Mesenteric fat pad (tissue), 1 donor: ENCODE data around the gene STK17A. TPM values are rescaled to one million over a fixed set of nuclear protein-coding genes. Genes with fewer than 3 reads are reported as not detected.
"Not testable (repeated sequence)": the region's sequence is repeated elsewhere in the genome, so short reads cannot be mapped to it uniquely, and the experiment has no call there.

ENCODE experiments used
- DNase-seq: peaks from one replicate; pipeline ENCODE4 v3.0.0-alpha.2; 2020; ENCODE audit warnings: low spot score
- total RNA-seq: library from RNA; stranded (reverse); fragmentation: NEBNext Ultra II Directional; extraction: Animal tissue kit (Norgen Biotek cat#: 25700); gene quantifications from one replicate; pipeline ENCODE4 v1.2.1, GENCODE V29; 2021
- donor health status: DM: yes; HTN: yes; CAD: no.

The STK17A gene
- total RNA-seq, 1 donor from 2014 or later, result 29.4 TPM

DNA sequence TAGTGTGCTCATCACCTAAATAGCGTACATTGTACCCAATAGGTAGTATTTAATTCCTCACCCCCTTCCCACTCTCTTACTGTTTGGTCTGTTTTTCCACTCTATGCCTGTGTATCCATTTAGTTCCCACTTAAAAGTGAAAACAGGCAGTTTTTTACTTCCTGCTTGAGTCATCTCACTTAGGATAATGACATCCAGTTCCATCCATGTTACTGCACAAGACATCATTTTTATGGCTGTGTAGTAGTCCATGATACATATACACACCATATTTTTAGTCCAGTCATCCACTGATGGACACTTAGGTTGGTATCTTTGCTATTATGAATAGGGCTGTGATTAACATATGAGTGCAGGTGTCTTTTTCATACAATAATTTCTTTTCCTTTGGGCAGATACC is 10.1 kb downstream of the STK17A start:
- DNase-seq, result no peak

DNA sequence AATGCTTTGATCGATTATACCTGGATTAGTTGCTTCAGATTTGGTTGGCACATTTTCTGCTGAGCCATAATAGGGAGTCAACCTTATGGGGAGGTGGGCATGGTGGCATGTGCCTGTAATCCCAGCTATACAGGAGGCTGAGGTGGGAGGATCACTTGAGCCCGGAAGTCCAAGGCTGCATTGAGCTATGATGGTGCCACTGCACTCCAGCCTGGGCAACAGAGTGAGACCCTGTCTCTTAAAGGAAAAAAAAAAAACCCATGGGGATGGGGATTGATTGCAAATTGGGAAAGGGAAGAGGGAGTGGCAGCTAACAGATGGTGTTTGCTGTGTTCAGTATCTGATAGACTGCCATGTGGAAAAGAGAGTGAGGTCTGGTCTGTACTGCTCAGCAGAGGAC is 11.1 kb downstream of the STK17A start:
- DNase-seq, result no peak

DNA sequence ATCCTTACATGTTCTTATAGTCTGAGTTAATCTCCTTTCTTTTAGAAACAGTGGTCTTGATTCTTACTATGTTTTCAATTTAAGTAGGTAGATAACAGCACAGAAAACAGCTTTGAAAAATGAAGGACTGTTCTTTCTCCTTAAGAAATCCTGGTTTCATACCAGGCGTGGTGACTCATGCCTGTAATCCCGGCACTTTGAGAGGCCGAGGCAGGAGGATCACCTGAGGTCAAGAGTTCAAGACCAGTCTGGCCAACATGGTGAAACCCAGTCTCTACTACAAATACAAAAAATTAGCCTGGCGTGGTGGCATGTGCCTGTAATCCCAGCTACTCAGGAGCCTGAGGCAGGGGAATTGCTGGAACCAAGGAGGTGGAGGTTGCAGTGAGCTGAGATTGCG is 13.5 kb downstream of the STK17A start:
- not testable (repeated sequence) for DNase-seq

DNA sequence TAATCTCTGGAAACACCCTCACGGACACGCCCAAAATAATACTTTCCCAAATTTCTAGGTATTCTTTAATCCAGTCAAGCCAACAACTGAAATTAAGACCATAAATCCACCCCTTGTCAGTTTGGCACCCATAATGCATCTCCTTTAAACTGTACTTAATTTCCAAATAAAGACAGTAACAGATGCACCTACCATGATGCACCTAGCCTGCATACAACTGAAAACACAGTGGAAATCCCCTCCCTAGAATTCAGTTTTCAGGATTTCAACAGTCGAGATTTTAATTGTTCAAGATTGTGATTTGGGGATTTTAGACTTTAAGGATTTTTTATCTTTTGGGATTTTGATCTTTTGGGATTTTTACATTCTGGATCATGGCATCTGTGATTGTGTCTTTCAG is 17.1 kb downstream of the STK17A start:
- DNase-seq, result no peak

DNA sequence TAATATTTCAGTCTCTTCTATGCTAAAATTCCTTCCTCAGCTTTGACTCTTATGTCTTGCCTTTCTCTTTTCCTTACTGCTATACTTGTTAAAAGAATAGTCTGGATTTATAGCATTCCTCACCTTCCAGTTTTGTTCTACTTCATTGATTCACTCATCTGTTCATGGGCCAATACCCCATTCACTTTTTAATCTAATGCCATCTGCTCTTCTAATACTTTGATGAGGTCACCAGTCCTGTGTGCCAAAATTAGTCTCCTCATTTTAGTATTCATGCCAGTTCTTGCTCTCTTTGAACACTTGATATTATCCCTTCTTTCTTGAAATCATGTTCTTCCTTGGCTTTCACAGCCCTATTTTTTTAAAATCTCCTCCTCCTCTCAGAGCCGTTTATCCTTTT is 19.3 kb downstream of the STK17A start:
- no peak for DNase-seq

DNA sequence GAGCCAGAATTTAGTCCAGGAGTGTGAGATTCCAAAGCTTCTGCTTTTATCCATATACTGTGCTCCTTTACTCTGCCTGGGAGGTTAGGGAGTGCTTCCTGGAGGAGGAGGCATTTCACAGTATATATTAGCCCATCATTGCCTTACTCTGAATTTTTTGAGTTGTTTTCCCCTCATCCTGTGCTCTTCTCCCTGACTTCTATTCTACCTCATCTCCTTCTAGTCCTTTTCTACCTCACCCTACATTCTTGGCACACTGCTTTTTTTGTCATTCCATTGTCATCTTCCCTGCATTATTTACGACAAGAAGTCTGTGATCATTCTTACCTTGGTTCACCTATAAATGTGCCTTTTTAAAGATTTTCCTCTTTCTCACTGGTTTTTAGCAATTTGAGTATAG is 21.3 kb downstream of the STK17A start:
- DNase-seq, result no peak

DNA sequence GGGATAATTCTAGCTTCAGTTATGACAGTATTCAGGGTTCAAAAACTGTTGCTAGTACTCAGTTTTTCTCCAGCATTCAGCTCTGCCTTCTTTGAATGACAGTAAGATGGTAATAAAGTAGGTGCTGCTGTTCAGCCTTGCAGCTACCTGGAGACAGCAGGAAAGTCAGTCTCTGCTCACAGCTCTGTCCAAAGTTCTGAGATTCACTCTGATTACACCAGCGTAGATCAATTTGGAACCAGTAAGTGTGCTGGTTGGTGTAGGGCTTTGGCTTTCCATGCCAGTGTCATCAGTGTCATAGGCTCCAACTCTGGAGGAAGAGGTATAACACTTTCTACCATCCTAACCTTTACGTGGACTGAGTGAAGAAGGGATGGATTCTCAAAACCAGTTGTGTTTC is 26.2 kb downstream of the STK17A start:
- DNase-seq, result no peak

DNA sequence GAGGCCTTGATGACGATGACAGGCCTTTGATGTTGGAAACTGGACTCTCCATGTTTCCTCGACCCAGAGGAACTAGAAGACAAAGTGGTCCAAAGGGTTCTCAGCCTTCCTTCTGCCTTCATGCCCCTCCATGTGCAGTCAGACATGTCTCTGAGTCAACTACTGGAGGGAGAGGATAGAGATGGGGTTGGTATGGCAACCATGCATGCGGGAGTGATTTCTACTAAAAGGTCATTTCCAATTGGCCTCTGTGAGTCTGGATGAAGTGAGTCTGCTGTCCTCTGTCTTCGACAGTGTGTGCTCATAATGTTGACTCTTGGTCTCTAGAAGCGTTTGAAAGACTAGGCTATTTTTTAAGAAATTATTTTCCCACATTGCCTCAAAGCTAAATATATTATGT is 29.2 kb downstream of the STK17A start:
- no peak for DNase-seq

DNA sequence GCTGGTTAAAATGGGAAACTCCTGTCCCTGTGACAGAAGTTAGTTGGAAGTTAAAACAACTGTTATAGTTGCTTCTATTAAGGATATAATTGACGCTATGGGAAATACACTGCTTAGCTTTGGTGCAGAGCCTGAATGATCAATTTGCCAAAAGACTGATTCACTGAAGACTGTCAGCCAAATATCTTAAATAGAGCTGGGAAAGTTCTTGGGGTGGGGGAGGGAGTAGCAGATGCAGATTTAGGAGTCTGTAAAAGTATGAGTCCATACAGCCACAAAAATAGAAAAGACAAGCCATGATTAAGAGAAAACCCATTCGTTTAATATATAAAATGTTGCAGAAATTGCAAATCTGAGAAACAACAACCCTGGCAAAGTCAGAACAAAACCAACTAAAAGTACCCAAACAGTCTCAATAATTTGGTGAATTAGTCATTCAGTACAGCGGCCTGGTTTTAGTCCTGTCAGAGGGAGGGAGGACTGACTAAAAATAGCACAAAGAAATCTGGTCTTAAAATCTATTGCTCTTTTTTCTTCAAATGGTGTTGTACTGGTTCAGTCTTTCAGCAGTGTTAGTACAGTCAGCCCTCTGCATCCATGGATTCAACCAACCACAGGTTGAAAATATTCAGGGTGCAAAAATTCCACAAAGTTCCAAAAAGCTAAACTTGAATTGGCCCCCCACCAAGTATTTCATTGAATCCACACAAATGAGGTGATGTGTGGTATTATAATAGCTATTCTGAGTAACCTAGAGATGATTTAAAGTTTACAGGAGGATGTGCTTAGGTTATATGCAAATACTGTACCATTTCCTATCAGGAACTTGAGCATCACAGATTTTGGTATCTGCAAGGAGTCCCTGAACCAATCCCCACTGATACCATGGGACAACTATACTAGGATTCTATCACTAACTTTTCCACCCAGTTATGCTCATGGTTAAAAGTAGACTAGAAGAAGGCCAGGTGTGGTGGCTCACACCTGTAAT is 30.0 kb downstream of the STK17A start:
- DNase-seq, result no peak

DNA sequence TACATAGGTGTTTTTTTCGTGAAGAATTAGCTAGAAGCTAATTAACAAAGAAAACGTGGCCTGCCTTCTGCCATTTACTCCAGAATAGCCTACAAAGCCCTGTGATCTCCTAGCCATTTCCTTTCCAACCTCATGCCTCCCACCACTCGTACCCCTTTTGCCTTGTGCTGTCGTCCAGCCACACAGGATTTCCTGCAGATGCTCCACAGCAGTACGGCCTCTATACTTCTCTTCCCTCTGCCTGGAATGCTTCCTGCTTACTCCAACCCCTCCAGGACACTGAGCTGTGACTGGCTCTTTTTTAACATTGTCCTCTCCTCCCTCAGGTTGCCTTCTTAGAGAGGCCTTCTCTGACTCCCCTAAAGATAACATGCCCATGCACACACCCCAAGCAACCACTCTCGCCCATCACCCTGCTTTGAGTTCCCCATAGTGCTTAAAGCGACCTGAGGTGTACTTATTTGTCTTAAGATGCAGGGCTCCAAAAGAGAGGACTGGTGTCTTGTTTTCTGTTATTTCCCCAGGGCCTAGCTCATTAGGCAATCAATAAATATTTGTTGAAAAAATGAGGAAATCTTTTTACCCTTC is 32.7 kb downstream of the STK17A start:
- no peak for DNase-seq

DNA sequence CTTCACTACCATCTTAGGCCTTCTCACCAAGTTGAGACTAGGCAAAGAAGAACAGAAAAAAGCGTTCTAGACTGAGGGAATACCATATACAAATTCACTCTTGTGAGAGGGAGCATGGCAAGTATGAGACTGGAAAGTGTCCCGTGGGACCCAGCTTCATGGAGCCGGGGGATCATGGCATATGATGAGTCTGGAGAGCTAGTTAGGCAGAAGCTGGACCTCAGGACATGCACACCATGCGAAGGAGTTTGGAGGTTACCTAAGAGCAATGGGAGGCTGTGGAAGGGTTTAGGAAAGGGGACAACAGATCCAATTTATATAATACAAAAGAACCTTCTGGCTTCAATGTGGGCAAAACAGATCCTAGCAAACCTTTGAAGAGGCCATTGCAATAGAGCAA is 34.1 kb downstream of the STK17A start:
- DNase-seq, result no peak

DNA sequence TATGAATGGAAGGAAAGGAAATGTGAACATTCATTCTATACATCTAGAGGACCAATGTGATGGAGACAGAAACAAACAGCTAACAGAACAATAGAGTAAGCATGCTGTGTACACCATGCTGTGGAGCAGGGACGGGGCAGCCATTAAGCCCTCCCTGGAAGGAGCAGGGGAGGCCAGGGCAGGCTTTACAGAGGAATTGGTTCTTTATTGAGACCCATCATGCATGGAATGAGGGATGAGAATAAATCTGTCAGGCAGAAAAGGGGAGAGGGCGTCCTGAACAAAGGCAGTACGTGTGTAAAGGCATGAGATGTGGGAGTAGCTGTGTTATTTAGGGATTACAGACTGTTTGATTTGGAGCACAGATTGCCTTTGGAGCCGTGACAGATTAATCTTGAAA is 35.2 kb downstream of the STK17A start:
- DNase-seq, result no peak

DNA sequence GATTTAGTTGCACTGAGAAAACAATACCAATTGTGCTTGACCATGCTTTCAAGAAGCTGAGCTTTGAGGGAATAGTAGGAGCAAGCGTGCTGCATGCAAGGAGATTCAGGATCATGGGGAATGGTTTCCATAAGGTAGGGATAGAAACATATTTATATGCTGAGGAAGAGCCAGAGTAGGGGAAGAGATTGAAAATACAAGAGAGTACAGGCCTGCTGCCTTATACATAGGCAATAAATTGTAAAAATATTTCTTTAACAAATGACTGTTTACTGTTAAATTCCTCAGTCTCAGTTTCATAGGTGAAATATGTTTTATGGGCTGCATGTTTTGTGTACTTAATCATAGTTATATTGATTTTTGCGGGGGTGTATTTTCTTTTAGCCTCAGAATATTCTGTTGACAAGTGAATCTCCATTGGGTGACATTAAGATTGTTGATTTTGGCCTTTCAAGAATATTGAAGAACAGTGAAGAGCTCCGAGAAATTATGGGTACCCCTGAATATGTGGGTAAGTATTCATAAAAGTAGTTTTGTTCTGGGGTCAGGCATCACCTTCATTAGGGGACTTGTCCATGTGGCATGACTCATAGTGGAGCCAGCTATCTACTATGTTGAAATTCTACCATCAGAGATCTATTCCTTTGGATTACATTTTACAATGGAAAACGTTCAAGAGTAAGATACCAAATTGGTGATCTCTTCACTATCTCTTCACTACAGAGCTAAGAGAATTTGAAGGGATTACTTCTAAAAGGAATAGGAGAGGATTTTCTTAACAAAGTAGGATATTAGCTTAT is 36.5 kb downstream of the STK17A start:
- DNase-seq, result no peak

DNA sequence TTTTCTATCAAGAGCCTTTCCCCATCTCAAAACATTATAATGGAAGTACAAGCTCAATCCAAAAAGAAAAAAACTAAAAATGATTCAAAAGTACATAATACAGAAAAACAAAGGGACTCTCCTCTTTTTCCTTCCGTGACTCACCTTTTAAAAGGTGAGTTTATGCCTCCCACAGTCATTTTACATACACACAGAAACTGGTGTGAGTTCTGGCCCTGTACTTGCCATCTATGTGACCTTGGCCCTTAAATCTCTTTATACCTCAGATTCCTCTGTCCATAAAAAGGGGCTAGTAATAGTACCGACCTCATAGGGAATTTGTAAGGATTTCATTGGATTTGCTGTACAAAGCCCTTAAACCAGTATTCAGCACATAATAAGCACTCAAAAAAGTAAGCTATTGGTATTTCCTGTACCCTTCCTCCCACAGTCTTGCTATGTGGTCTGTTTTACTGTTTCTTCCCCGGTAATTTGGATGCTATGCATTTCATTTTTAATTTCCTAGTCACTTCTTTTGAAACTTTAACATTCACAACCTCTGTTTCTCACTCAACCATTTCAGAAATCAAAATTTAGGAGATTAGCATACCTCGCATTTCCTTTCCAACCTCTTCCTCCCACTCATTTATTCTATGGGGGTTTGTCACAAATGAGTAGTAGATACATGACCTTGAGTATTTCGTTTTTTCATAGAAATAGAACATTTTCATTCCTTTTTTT is 39.0 kb downstream of the STK17A start:
- no peak for DNase-seq

DNA sequence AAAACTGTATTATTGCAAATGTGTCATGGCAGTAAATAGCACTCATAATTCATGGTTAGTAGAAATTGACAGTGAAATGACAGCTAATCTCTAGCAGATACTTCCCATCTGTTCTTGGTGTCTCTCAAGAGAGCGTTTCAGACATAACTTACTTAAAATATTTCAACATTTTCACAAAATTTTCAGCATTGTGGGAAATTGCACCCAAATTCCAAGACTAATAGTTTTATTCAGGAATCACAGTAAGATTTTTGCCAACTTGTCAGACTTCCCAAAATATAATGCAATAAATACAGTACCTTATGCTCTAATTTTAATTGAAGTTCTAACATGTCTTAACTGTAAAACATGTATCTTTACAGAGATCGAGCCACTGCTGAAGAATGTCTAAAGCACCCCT is 41.2 kb downstream of the STK17A start:
- no peak for DNase-seq

DNA sequence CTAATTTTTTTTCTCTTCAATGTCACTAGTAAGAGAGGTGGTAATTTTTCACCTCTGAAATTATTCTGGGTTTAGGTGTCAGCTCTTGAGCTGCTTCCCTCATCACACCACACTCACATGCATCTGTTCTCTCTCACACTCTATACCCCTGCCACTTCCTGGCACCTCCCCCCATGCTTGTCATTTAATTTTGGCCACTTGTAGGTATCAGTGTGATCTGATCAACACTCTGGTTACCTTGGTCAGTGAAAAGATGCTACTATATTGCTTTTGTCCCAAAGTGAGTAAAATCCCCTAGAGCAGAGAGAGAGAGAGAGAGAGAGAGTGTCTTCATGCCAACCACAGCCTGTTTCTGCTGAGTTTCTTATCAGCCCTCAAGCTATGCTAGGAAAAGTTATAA is 42.5 kb downstream of the STK17A start:
- DNase-seq, result no peak

DNA sequence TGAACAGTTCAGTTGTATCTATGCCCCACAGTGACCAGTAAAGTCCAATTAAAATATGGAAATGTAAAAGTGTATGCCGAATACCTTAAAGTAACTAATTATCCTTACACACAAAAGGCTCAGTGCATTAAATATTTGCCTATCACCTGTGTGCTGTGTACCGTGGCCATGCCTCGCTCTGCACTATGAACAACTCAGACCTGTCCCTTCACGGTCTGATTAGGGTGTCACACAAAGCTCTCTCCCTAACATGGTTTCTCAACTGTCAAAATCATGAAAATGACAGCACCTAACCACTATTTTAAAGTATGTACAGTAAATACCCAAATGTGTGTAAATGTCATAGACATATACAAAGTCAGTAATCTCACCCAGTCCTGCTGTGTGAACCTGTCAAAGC is 43.1 kb downstream of the STK17A start:
- DNase-seq, result no peak

DNA sequence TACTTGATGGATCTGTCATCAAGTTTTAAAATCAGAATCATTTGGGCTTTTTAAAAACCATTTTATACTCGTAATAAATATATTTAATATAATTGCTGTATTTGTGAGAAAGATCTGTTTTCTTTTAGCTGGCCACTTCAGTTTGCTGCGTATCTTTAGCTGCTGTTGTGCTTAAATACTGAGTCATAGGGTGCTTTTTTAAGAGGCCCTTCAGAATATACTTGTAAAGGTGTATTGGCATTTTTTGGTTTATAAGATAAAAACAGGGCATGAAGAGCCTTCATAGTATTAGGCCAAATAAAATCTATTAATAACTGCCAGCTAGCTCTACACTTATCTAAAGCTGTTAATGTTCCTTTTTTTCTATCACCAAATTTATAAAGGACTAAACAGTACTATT is 43.8 kb downstream of the STK17A start:
- no peak for DNase-seq

DNA sequence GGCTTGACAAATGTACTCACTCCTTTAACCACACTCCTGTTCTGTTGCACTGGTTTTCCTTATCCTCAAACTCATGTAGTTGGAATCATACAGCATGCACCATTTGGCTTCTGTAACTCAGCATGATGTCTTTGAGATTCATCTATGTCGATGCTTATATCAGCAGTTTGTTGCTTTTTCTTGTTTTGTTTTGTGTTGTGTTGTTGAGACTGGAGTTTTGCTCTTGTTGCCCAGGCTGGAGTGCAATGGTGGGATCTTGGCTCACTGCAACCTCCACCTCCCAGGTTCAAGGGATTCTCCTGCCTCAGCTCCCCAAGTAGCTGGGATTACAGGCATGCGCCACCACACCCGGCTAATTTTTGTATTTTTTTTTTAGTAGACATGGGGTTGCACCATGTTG is 44.9 kb downstream of the STK17A start:
- not testable (repeated sequence) for DNase-seq

DNA sequence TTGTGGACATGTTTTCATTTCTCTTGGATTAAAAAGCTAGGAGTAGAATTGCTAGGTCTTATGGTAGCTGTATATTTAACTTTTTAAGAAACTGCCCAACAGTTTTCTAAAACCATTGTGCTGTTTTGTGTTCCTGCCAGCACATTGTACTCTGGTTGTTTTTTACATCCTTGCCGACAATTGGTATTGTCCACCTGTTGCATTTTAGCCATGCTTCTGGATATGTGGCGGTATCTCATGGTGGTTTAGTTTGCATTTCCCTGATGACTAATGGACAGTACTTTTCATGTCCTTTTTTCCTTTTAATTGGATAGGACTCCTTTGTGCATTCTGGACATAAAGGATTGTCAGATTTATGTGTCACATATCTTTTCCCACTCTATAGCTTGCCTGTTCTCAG is 45.5 kb downstream of the STK17A start:
- no peak for DNase-seq

DNA sequence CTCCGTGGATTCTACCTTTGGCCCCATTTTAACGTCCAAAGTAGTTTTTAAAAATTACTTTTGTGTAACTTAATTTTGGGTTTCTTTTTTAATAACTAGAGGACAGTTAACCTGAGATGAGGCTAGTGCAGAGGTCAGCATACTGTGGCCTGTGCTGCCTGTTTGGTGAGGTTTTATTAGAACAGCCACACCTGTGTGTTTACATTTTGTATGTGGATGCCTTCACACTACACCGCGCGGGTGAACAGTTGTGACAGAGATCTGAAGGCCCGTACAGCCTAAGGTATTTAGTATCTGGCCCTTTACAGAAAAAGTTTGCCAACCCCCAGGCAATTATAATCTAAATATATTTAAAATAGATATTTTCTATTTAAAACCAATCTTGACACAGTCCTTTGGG is 46.9 kb downstream of the STK17A start:
- DNase-seq, result no peak
